ENCODE measurements around the gene DLGAP5.

- TF ChIP-seq, protein P1, sequence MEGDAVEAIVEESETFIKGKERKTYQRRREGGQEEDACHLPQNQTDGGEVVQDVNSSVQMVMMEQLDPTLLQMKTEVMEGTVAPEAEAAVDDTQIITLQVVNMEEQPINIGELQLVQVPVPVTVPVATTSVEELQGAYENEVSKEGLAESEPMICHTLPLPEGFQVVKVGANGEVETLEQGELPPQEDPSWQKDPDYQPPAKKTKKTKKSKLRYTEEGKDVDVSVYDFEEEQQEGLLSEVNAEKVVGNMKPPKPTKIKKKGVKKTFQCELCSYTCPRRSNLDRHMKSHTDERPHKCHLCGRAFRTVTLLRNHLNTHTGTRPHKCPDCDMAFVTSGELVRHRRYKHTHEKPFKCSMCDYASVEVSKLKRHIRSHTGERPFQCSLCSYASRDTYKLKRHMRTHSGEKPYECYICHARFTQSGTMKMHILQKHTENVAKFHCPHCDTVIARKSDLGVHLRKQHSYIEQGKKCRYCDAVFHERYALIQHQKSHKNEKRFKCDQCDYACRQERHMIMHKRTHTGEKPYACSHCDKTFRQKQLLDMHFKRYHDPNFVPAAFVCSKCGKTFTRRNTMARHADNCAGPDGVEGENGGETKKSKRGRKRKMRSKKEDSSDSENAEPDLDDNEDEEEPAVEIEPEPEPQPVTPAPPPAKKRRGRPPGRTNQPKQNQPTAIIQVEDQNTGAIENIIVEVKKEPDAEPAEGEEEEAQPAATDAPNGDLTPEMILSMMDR (IDR thresholded peaks at IDR 0.05; ENCODE audit: low read depth, low read length) = no peak
- no peak for TF ChIP-seq EZH2phosphoT487 (IDR thresholded peaks at IDR 0.05; ENCODE audit: low read depth)
Observed at GRCh38 chr14:55123852-55124639, 67.3 kb downstream of the DLGAP5 start.
